HepG2 (cell line): ENCODE measurements around the gene CEP104. TPM values are rescaled to one million over a fixed set of nuclear protein-coding genes. Genes with fewer than 3 reads are reported as not detected.

Experiments used
- AKAP8 ChIP-seq: sonication (generic); formaldehyde crosslinking; IDR thresholded peaks from 2 replicates; pipeline ENCODE4 v1.5.1; 2020; ENCODE audit warnings: mild to moderate bottlenecking, missing genetic modification reagents
- ATF7-NPFF ChIP-seq: sonication (generic); formaldehyde crosslinking; IDR thresholded peaks from 2 replicates; pipeline ENCODE4 v1.8.1; 2023; ENCODE audit warnings: mild to moderate bottlenecking, low read depth, missing genetic modification reagents, moderate library complexity
- HOXA9 ChIP-seq: sonication (generic); formaldehyde crosslinking; IDR thresholded peaks from 2 replicates; pipeline ENCODE4 v1.8.1; 2022; ENCODE audit warnings: missing genetic modification reagents, mild to moderate bottlenecking, moderate library complexity, borderline replicate concordance
- ISL2 ChIP-seq: sonication (generic); formaldehyde crosslinking; IDR thresholded peaks from 2 replicates; pipeline ENCODE4 v1.5.0; 2020; ENCODE audit warnings: missing genetic modification reagents
- KDM5A ChIP-seq: fragments of 200-600 bp; sonication (generic); IDR thresholded peaks from 2 replicates; pipeline ENCODE4 v1.7.0; 2018; ENCODE audit warnings: antibody characterized with exemption, mild to moderate bottlenecking, low read length, borderline replicate concordance
- MED13 ChIP-seq: sonication (generic); formaldehyde crosslinking; IDR thresholded peaks from 2 replicates; pipeline ENCODE4 v1.5.0; 2020; ENCODE audit warnings: missing genetic modification reagents
- MEIS2 ChIP-seq: sonication (generic); formaldehyde crosslinking; IDR thresholded peaks from 2 replicates; pipeline ENCODE4 v1.9.0; 2021; ENCODE audit warnings: mild to moderate bottlenecking, missing genetic modification reagents
- NR1H2 ChIP-seq: sonication (generic); formaldehyde crosslinking; IDR thresholded peaks from 2 replicates; pipeline ENCODE4 v1.8.1; 2022; ENCODE audit warnings: low read depth, missing genetic modification reagents, borderline replicate concordance
- PHB2 ChIP-seq: fragments of 450-650 bp; IDR thresholded peaks from 2 replicates; pipeline ENCODE4 v1.6.1; 2018; ENCODE audit not compliant: partially characterized antibody
- REXO4 ChIP-seq: sonication (generic); formaldehyde crosslinking; IDR thresholded peaks from 2 replicates; pipeline ENCODE4 v1.8.0; 2022; ENCODE audit warnings: missing genetic modification reagents, mild to moderate bottlenecking, borderline replicate concordance
- RXRB ChIP-seq: IDR thresholded peaks from 2 replicates; pipeline ENCODE4 v1.6.1; 2016; ENCODE audit warnings: borderline replicate concordance, missing genetic modification reagents, missing compliant biosample characterization
- SAFB2 ChIP-seq: sonication (generic); formaldehyde crosslinking; IDR thresholded peaks from 2 replicates; pipeline ENCODE4 v1.5.1; 2020; ENCODE audit warnings: missing genetic modification reagents, low read depth, mild to moderate bottlenecking, borderline replicate concordance
- SRY ChIP-seq: sonication (generic); formaldehyde crosslinking; IDR thresholded peaks from 2 replicates; pipeline ENCODE4 v1.8.0; 2022; ENCODE audit warnings: mild to moderate bottlenecking, missing genetic modification reagents
- TGIF2 ChIP-seq: IDR thresholded peaks from 2 replicates; pipeline ENCODE4 v1.6.1; 2016; ENCODE audit warnings: control low read depth, missing compliant biosample characterization
- ZMAT3 ChIP-seq: sonication (generic); formaldehyde crosslinking; conservative IDR thresholded peaks from 2 replicates; pipeline ENCODE4 v1.7.0; 2021; ENCODE audit warnings: missing genetic modification reagents
- ZNF12 ChIP-seq: sonication (generic); formaldehyde crosslinking; IDR thresholded peaks from 2 replicates; pipeline ENCODE4 v1.5.0; 2020; ENCODE audit warnings: missing genetic modification reagents
- ZNF20 ChIP-seq: sonication (generic); formaldehyde crosslinking; IDR thresholded peaks from 2 replicates; pipeline ENCODE4 v1.4.0; 2020; ENCODE audit warnings: mild to moderate bottlenecking, moderate library complexity, missing genetic modification reagents
- ZNF543 ChIP-seq: sonication (generic); formaldehyde crosslinking; IDR thresholded peaks from 2 replicates; pipeline ENCODE4 v1.4.0; 2020; ENCODE audit warnings: mild to moderate bottlenecking, missing genetic modification reagents
- ZNF550 ChIP-seq: sonication (generic); formaldehyde crosslinking; IDR thresholded peaks from 2 replicates; pipeline ENCODE4 v1.4.0; 2020; ENCODE audit warnings: mild to moderate bottlenecking, missing genetic modification reagents, borderline replicate concordance
- ZNF850 ChIP-seq: sonication (generic); formaldehyde crosslinking; conservative IDR thresholded peaks from 2 replicates; pipeline ENCODE4 v1.9.0; 2021; ENCODE audit warnings: mild to moderate bottlenecking, missing genetic modification reagents
- polyA plus RNA-seq, 8 experiments: library from polyadenylated mRNA; depleted of rRNA in 3 of 8; stranded (reverse) in 7 of 8; unstranded in 1 of 8; fragments of >200 nt; fragmentation: Illumina TruSeq in 4 of 8; extraction: Trizol in 4 of 8; gene quantifications; 2 replicates each; pipeline versions ENCODE4 v1.2.1 to v1.2.3, GENCODE V29; 2011 to 2016; ENCODE audit warnings: low read depth in 4 of 8, missing spikeins in 1 of 8, mixed read lengths in 1 of 8; ENCODE audit not compliant: insufficient read depth in 1 of 8
- total RNA-seq, 5 experiments: library from RNA; depleted of rRNA; stranded (reverse); fragments of >200 nt; fragmentation: Illumina TruSeq; extraction: Trizol; gene quantifications; 2 replicates each; pipeline ENCODE4 v1.2.3, GENCODE V29; 2016; ENCODE audit warnings: low read depth in 1 of 5
- TF ChIP-seq, protein P1 (sequence below): sonication (generic); formaldehyde crosslinking; conservative IDR thresholded peaks from 2 replicates; pipeline ENCODE4 v1.4.0; 2020; ENCODE audit warnings: missing genetic modification reagents
- TF ChIP-seq, protein P2 (sequence below): sonication (generic); formaldehyde crosslinking; IDR thresholded peaks from 2 replicates; pipeline ENCODE4 v1.8.0; 2022; ENCODE audit warnings: missing genetic modification reagents, mild to moderate bottlenecking, inconsistent platforms, borderline replicate concordance
- TF ChIP-seq, protein P3 (sequence below): sonication (generic); formaldehyde crosslinking; IDR thresholded peaks from 2 replicates; pipeline ENCODE4 v1.4.0; 2020; ENCODE audit warnings: missing genetic modification reagents
- TF ChIP-seq, protein P4 (sequence below): sonication (generic); formaldehyde crosslinking; IDR thresholded peaks from 2 replicates; pipeline ENCODE4 v1.4.0; 2020; ENCODE audit warnings: missing genetic modification reagents, low read depth, mild to moderate bottlenecking, borderline replicate concordance

CEP104 gene
- total and polyA plus RNA-seq, 2 of the 13 experiments (the other 11 are each of a cell fraction or from before 2014, with no cell fraction given), result 20.4 to 30.1 TPM

DNA sequence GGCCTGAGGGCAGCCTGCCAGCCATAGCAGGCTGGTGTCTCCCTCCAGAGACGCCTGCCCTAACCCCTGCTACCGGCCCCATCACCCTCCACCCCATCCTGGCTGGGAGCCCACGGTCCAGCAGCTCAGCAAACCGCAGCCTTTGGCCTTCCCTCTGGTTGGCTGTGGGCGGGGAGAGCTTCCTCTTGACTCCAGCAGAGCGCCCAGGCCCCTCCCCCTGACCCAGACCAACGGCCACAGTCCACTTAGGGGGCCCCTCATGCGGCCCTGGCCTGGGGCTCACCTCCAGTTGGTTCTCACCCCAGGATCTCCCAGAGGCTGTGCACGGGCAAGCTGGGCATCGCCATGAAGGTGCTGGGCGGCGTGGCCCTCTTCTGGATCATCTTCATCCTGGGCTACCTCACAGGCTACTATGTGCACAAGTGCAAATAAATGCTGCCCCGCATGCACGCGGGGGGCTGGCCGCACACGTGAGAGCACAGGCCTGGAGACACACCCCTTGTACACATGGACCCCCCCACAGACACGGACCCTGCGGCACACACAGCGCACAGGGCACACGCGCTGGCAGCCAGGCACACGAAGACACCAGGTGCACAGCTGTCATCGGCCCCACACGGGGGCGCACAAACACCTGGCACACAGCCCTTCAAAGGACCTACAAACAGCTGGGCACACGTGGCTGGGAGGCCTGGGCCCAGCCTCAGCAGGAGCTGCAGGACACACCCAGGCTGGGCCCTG is 81.4 kb downstream of the CEP104 start (continued):
- TF ChIP-seq RXRB, result peak; percentile 32
- 0 out of 2 replicates have a peak, but pooled peaks have one; percentile 30 for TF ChIP-seq ZNF12 (CRISPR knock-in tag)
- peak; percentile 59; the same call in 1 of the 2 replicates for TF ChIP-seq KDM5A
- no peak for TF ChIP-seq REXO4 (CRISPR knock-in tag)
- TF ChIP-seq ZNF550 (CRISPR knock-in tag), result no peak
- peak; percentile 97 for TF ChIP-seq AKAP8 (CRISPR knock-in tag)
- TF ChIP-seq PHB2, result no peak
- TF ChIP-seq ZNF543 (CRISPR knock-in tag), result peak; percentile 97
- peak; percentile 59; the same call in 1 of the 2 replicates for TF ChIP-seq HOXA9 (CRISPR knock-in tag)
- TF ChIP-seq ATF7-NPFF, result peak; percentile 55
- no peak; the same call in 1 of the 2 replicates for TF ChIP-seq ZMAT3 (CRISPR knock-in tag)
- no peak for TF ChIP-seq SRY
- TF ChIP-seq ZNF20, result no peak
- TF ChIP-seq SAFB2 (CRISPR knock-in tag), result peak; percentile 95; the same call in 1 of the 2 replicates
- TF ChIP-seq MED13 (CRISPR knock-in tag), result no peak
- TF ChIP-seq, protein P1, sequence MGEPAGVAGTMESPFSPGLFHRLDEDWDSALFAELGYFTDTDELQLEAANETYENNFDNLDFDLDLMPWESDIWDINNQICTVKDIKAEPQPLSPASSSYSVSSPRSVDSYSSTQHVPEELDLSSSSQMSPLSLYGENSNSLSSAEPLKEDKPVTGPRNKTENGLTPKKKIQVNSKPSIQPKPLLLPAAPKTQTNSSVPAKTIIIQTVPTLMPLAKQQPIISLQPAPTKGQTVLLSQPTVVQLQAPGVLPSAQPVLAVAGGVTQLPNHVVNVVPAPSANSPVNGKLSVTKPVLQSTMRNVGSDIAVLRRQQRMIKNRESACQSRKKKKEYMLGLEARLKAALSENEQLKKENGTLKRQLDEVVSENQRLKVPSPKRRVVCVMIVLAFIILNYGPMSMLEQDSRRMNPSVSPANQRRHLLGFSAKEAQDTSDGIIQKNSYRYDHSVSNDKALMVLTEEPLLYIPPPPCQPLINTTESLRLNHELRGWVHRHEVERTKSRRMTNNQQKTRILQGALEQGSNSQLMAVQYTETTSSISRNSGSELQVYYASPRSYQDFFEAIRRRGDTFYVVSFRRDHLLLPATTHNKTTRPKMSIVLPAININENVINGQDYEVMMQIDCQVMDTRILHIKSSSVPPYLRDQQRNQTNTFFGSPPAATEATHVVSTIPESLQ, result no peak; the same call in 1 of the 2 replicates
- TF ChIP-seq, protein P2, sequence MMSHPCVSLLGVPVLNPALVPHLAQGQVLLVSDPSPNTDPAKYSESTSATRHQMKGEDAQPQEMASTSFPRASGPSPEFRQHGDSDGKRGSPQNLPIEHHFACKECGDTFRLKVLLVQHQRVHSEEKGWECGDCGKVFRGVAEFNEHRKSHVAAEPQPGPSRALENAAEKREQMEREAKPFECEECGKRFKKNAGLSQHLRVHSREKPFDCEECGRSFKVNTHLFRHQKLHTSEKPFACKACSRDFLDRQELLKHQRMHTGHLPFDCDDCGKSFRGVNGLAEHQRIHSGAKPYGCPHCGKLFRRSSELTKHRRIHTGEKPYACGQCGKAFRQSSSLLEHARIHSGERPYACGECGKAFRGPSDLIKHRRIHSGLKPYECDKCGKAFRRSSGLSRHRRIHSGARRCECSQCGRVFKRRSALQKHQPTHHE (CRISPR knock-in tag), result peak; percentile 74; the same call in 1 of the 2 replicates
- no peak; the same call in none of the 2 replicates for TF ChIP-seq MEIS2 (CRISPR knock-in tag)
- peak; percentile 75; the same call in 1 of the 2 replicates for TF ChIP-seq ZNF850 (CRISPR knock-in tag)
- TF ChIP-seq, protein P3, sequence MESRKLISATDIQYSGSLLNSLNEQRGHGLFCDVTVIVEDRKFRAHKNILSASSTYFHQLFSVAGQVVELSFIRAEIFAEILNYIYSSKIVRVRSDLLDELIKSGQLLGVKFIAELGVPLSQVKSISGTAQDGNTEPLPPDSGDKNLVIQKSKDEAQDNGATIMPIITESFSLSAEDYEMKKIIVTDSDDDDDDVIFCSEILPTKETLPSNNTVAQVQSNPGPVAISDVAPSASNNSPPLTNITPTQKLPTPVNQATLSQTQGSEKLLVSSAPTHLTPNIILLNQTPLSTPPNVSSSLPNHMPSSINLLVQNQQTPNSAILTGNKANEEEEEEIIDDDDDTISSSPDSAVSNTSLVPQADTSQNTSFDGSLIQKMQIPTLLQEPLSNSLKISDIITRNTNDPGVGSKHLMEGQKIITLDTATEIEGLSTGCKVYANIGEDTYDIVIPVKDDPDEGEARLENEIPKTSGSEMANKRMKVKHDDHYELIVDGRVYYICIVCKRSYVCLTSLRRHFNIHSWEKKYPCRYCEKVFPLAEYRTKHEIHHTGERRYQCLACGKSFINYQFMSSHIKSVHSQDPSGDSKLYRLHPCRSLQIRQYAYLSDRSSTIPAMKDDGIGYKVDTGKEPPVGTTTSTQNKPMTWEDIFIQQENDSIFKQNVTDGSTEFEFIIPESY (CRISPR knock-in tag), result peak; percentile 50; the same call in 1 of the 2 replicates
- peak; percentile 87; the same call in 1 of the 2 replicates for TF ChIP-seq TGIF2 (CRISPR knock-in tag)
- peak; percentile 41; the same call in 1 of the 2 replicates for TF ChIP-seq ISL2
- TF ChIP-seq, protein P4, sequence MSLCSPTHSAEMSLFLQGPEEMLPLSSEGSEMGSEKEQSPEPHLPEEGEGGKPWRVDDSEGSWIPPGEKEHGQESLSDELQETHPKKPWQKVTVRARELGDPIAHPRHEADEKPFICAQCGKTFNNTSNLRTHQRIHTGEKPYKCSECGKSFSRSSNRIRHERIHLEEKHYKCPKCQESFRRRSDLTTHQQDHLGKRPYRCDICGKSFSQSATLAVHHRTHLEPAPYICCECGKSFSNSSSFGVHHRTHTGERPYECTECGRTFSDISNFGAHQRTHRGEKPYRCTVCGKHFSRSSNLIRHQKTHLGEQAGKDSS (CRISPR knock-in tag), result peak; percentile 43; the same call in 1 of the 2 replicates
- peak; percentile 18; the same call in 1 of the 2 replicates for TF ChIP-seq NR1H2 (CRISPR knock-in tag)
